22Rv1 (cell line): ENCODE results near the gene DIP2B.

ENCODE experiments used
- CTCF ChIP-seq: fragments of 450-650 bp; IDR thresholded peaks from 2 replicates; pipeline ENCODE4 v1.5.1; 2017; ENCODE audit warnings: mild to moderate bottlenecking
- ZFX ChIP-seq: fragments of 450-650 bp; IDR thresholded peaks from 2 replicates; pipeline ENCODE4 v1.6.1; 2017; ENCODE audit warnings: antibody characterized with exemption, borderline replicate concordance

DNA sequence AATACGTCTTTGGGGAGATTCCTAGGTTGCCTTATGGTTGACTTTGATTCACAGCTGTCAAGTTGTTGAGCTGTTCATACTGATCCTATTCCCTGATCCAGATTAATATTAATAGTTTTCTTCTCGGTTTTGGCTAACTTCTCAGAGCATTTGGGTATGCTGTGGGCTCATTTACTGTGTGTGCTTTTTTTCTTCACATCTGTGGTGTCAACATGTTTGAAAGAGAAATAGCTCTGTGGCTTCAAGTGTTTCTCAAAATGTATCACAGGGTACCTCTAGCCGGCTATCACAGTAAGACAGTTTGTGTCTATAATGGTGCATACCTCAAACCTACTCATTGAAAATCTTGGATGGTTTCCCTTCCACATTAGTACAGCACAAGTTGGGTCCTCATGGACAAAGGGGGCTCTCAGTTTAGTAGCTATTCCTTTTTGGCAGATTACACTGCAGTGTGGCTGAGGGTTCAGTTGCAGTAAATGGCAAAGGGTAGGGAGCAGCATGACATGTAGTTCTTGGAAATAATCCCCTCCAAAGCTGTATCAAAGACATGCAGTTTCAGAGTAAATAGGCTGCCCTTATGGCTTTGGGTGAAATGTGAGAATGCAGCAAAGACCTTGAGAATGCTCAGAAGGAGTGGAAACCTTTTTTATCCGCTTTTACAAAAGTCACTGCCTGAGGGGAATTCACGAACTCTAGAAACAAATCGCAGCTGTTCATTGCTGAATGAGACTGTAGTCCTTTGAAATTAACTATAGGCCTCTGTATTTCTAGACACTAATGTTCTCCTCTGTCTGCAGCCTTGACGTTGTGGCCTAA lies 156.7 kb downstream of the DIP2B start:
- TF ChIP-seq CTCF (no peak), ZFX (no peak)
